GM19372 (cell line): ENCODE results near the gene COX7A2L.
"Not testable (repeated sequence)": the region's sequence is repeated elsewhere in the genome, so short reads cannot be mapped to it uniquely, and the experiment has no call there.

ENCODE experiments used
- ATAC-seq: cut with Tn5 transposase; IDR thresholded peaks from one replicate; pipeline ENCODE4 v1.9.1; 2021; ENCODE audit warnings: mild to moderate bottlenecking, low read depth, moderate library complexity; ENCODE audit not compliant: unreplicated experiment

COX7A2L gene

DNA sequence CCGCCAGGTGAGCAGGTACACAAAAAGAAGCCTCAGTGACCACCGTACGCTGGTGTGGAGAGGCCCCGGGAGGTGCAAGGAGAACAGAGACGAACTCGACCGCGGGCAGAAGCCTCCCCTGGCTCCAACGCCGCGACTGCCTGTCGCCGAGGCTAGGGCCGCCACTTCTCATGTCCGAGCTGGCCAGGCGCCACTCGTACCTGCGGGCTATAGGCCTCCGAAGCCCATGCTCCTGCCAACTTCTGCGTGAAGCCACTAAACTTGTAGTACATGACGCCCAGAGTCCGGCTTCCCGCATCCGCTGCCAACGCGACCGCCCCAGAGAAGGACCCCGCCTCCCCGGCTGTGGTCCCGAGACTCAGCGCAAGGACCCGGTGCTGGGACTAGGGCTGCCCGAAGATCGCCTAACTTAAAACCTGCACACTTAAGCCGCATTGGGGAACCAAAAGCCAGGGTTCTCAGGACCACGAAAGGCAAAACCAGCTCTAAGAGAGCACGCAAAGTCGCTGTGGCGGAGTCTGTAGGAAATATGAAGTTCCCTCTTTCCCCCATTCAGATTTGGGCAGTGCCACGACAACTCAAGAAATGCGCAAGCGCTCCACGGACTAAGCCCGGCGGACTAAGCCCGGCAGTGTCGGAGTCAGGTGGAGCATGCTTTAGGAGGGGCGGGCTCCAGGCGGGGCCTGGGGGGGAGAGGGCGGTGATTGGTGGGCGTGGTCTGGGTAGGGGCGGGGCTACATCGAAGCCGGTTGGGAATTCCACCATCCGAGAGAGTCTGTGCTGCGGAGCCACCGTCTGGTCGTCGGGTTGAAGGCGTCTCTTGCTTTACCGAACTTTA, at the start of gene COX7A2L:
Gene COX7A2L (minus strand): TSS at position 328 of the 838 bp plus-strand sequence. CDS start 56 bp downstream, at position 272.
- peak; percentile 89 for ATAC-seq

DNA sequence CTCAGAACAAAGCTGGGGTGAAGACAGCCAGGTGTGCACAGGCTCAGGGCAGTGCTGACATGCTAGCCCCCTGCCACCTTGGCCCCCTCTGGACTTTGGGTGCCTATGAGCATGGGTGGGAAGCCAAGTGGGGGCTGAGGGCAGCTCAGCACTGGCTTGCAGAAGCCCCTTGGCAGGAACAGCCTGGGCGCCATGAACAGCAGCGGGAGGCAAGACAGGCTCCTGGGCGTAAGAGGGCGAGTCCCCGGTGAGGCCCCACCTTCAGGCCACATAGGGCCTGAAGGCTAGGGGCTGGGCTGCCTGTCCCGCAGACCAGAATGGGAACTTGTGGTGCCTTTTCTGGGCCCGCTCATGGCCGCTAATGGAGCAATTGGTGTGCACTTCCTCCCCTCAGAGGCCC, 47.0 kb upstream of the COX7A2L start:
- no peak for ATAC-seq

DNA sequence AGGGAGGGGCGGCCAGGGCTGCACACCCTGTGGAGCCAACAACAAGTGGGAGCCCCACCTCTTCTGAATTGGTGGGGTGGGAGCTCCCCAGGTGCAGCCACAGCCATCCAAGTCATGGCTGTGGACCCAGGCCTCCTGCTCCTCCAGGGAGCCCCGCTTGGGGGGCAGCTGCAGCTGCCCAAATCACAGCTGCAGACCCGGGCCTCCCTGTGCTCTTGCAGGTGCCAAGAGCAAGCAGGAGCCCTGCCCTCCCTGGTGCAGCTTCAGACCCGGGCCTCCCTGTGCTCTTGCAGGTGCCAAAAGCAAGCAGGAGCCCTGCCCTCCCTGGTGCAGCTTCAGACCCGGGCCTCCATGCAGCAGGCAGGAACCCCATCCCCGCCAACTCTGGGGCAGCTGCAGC, 46.5 kb upstream of the COX7A2L start:
- no peak for ATAC-seq

DNA sequence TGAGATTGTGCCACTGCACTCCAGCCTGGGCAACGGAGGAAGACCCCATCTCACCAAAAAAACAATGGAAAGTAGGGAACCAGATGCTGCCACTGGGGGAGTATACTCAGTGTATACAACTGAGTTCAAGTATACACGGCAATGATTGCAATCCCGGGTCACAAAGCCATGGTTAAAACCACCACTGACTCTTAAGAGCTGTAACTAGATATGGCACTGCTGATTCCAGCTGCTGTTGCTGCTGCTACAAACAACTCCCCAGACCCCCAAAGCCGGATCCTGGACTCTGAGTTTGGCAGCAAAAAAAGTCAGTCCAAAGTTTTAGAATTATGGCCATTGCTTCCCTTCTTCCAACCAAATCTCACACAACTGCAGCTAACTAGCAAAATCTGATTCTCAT, 43.7 kb upstream of the COX7A2L start:
- no peak for ATAC-seq

DNA sequence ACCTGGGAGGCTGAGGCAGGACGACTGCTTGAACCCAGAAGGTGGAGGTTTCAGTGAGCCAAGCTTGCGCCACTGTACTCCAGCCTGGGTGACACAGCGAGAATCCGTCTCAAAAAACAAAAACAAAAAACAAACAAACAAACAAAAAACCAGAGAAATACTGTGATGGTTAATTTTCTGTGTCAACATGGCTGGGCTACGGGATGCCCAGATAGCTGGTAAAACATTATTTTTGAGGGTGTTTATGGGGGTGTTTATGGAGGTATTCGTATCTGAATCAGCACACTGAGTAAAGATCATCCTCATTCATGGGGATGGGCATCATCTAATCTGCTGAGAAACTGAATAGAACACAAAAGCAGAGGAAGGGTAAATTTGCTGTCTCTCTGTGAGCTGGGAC, 40.8 kb upstream of the COX7A2L start:
- no peak for ATAC-seq

DNA sequence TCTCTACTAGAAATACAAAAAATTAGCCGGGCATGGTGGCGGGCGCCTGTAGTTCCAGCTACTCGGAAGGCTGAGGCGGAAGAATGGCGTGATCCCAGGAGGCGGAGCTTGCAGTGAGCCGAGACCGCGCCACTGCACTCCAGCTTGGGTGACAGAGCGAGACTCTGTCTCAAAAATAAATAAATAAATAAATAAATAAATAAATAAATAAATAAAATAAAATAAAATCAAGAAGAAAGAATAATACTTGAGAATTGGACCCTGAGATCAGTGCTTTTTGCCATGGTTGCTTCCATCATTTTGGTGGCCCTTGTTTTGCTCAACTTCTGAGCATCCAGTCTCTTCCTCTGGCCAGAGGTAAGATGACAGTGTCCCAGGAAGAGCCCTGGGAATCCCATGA, 37.0 kb upstream of the COX7A2L start:
- ATAC-seq, result not testable (repeated sequence)

DNA sequence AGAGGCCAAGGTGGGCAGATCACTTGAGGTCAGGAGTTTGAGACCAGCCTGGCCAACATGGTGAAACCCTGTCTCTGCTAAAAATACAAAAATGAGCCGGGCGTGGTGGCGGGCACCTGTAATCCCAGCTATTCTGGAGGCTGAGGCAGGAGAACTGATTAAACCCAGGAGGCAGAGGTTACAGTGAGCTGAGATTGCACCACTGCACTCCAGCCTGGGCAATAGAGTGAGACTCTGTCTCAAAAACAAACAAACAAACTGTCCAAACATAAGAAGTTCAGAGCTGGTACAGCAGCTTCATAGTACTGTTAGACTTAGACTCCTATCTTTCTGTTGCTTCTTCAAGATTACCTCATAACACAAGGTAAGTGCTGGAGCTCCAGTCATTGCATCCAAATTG, 32.3 kb upstream of the COX7A2L start:
- not testable (repeated sequence) for ATAC-seq

DNA sequence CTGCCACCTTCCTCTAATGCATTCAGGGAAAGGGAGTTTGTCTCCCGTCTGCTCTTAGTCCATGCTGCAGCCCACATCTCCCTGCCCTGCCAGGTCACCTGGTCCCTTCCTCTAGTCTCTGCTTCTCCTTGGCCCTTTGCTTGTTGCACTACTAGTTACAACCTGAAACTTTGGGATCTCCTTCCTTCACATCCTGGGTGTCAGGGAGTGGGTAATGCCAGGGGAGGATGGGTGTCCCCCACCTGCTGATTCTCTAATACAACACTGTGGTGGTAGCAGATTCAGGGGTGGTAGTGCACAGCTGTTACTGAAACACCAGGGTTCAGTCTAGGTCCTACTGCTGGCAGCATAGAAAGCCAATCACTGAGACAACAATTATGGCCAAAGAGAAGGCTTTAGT, 31.2 kb upstream of the COX7A2L start:
- ATAC-seq, result no peak

DNA sequence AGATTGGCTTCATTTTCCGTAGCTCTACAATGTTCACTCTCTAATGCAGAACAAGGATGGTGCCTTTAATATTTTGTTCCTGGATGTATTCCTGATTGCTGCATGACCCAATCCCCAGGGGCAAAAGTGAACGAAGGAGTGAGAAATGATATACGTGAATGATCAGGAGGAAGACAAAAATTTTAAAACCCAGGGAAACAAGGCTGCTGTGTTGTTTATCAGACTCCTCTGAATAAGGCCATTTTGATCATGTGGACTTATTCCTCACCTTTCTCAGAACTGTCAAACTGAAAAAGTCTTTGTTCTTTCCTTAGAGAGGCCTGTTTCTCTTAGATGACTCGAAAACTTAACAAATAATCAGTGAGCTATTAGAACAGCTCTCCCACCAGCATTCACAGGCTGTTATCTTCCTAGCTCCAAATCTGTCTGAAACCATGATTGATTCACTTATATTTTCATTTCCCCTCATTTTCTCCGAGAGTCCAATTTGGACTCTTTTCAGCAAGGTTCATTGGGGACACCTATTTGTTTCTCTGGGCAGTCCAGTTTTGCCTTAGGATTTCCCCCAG, 29.5 kb upstream of the COX7A2L start:
- ATAC-seq, result no peak

- no peak for ATAC-seq
Observed at GRCh38 chr2:42386682-42387081, 25.7 kb upstream of the COX7A2L start.

- no peak for ATAC-seq
Observed at GRCh38 chr2:42385225-42385624, 24.2 kb upstream of the COX7A2L start.

GRCh38 chr2:42383855-42384530, 23.0 kb upstream of the COX7A2L start:
- no peak for ATAC-seq

- no peak for ATAC-seq
Observed at GRCh38 chr2:42382144-42382543, 21.1 kb upstream of the COX7A2L start.

- not testable (repeated sequence) for ATAC-seq
Observed at GRCh38 chr2:42380026-42380425, 19.0 kb upstream of the COX7A2L start.

GRCh38 chr2:42378415-42378814, 17.4 kb upstream of the COX7A2L start:
- no peak for ATAC-seq

- no peak for ATAC-seq
Observed at GRCh38 chr2:42376758-42377157, 15.7 kb upstream of the COX7A2L start.

GRCh38 chr2:42372474-42373200, 11.6 kb upstream of the COX7A2L start:
- ATAC-seq, result no peak

DNA sequence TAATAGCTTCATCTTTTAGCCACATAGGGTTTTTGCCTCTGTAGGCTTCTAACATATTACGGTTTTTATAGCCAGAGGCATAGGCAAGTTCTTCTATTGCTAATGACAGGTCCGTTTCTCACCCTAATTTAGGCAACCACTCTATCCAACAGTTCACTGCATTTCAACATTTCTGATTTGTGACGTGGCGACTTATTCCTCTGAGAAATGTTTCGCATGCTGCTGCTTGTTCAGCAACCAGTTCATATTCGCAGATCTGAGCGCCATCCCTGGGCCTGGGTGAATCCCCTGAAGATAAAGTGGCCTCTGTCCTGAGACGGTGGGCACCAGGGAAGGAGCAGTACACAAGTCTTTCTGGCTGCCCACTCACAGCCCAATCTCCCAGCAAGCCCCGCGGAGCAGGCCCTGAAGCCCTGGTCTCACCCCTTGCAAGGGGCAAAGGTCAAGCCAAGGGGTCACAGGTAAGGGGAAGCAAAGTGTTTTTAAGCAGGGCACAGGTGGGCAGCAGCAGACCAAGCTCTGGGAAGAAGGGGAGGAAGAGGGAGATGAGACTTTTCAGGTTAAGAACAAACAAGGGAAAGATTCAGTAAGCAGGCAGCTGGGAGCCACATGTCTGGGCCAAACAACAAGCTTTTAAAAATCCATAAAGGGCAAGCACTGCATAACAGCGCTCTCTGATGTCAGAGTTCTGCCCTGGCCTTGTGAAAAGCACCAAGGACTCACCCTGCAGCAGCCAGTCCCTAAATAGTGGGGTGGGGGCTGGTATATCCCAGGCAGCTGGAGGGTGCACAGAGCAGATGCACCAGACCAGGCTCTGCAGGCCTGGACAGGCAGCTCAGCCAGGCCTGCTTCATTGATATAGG, 10.8 kb upstream of the COX7A2L start:
- ATAC-seq, result no peak

GRCh38 chr2:42369532-42370229, 8.7 kb upstream of the COX7A2L start:
- no peak for ATAC-seq
